NCI-H2081 (cell line): ENCODE data around the gene FAM78A.
"Not testable (repeated sequence)": the region's sequence is repeated elsewhere in the genome, so short reads cannot be mapped to it uniquely, and the experiment has no call there.

Experiments
- DNase-seq, 2 experiments: peaks; one replicate each; lab custom pipeline; 2025; lab: John Stamatoyannopoulos, UW

FAM78A gene

DNA sequence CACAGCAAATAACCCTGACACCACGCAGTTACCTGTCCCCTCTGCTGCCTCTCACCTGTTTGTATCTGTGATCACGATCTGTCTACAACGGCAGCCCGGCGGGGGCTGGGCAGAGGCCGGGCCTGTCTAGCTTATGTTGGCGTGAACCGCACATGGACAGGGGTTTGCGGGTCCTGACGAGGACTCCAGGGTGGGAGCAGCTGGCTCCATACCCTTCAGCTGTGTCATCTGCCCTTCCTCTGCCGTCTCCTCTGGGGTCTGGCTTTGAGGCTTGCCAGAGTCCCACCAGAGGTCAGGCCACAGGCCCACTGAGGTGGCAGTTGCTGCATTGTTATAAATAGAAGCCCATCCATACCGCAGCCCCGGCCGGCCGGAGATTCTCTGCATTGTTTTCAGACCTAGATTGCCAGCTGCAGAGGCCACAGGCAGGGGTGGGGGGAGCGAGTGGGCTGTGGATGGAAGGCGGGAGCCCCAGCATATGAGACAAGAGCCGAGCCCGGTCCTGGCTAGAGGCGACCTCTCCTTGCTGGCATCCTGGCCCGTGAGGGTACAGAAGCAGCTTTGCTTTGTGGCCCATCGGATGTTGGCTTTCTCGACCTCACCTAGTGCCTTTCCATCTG lies 37.8 kb downstream of the FAM78A start:
- DNase-seq = no peak

DNA sequence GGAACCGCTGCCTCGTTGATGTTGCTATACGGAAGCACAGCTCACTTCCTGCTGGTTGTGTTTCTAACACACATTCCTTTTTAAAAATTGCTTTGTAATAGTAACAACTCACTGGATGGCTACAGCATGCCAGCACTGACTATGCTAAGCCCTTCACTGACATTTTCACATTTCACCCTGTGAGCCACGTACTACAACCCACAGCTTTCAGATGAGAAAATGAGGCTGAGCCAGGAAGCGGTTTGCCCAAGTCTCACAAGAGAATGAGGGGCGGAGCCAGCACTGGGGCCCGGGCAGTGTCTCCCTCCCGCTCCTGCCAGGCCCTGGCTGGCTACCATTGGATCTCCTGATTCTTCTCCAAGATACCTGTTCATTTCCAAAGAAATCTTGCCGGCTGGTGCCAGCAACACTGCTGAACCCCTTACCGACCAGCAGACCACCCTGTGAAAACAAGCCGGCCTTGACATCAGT lies 38.3 kb downstream of the FAM78A start:
- no peak for DNase-seq

DNA sequence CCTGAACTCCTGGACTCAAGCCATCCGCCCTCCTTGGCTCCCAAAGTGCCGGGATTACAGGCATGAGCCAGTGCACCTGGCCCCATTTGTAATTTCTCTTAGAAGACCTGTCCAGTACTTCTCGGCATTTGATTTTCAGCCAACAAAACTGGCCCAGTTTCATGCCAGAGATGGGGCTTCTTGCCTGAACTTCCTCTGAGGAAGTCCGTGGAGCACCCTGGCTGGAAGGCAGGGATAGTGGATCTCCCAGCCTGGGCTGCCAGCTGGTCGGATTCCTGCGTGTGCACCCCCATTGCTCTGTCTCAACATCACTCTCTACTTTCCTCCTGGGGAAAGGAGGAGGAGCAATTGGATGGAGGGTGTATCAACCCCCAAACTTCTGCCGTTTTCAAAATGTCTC lies 39.0 kb downstream of the FAM78A start:
- no peak for DNase-seq

DNA sequence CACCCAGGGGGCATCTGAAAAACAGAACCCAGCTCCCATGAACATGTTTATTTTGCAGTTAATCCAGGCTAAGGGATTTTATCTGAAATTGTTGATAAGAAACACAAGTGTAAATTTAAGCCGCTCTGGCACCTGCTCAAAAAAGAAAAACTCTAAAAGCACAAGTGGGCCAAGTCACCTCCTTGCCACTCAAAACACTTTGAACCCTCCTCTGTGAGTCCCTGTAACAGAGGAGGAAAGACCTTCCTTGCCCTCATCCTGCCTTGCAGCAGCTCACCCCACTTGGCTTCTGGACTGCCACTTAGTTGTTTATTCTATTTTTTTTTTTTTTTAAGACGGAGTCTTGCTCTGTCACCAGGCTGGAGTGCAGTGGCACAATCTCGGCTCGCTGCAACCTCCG lies 39.5 kb downstream of the FAM78A start:
- DNase-seq = no peak

DNA sequence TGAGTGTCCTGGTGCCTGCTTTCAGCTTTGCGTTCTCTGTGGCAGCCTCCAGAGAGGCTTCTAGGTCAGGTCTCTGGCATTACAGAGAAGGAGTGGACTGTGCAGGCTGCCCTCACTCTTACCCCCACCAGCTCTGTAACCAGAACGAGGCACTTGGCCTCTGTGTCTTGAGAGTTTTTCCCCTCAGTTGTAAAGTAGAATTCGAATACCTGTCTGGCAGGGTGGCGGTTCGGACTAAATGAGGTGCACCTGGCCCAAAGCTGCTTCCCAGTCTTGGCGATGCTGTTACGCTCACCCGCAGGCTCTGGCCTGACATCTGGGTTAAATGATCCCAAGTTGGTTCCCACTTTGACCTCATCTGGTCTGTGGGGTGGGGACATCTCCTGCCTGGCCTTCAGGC lies 40.1 kb downstream of the FAM78A start:
- DNase-seq = no peak

DNA sequence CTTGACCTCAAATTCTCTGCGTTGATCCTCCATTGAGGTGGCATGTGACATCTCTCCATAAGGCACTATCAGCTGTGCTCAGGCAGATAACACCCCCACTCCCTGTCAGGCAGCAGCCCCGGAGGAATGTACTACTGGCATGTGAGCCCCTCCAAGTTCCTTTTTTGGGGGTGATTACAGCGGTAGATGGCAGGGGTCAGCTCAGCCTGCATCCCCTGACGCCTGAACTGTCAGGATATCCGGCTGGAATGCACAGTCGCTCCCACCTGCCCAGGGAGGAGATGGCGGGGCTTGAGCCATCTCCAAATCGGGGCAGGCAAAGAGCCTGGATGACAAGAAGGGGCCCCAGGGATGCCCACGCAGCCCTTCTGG lies 40.8 kb downstream of the FAM78A start:
- DNase-seq = no peak

DNA sequence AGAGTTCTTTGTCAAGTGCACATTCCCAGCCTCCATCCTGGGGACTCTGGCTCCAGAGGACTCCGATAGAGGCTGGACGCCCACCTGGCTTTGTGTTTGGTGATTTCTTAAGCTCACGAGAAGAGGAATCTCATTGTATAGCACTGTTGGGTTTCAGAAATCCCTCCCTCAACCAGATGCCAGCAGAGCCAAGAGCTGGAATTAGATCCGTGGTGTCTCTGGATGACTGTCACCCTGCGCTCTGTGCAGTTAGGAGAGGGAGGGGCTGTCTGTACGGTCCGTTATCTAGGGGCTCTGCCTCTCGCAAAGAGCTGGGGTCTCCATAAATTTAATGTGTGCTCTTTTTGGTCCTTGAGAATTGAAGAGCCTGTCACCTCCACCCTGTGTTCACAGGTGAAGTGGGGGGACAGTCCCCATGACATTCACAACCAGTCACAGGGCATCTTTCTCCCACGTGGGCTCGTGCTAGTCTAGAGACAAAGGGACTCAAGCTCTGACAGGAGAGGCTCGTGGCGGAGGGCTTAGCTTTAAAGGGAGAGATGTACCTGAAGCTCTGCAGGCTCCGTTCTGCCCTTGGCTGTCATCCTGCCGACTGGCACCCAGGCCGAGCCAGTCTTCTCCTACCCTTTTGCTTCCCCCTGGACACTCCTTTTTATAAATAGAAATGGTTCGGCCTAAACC lies 41.4 kb downstream of the FAM78A start:
- DNase-seq = no peak

DNA sequence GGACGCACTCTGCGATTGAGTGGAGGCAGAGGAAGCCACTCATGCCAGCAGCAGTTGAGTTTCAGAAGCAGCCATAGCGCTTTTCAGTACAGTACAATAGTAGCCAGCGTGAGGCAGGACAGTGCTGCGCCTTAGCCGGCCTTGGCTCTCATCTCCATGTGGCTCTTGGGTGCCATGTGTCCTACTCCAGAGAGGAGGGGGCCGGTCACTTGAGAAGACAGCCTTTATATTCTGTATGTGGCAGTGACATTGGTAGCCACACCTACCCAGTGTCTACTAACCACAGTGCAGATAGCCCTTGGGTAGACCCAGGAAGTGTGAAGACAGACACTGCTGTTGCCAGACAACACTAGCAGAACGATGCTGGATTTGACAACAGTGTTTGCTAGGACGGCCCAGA lies 42.3 kb downstream of the FAM78A start:
- no peak for DNase-seq

DNA sequence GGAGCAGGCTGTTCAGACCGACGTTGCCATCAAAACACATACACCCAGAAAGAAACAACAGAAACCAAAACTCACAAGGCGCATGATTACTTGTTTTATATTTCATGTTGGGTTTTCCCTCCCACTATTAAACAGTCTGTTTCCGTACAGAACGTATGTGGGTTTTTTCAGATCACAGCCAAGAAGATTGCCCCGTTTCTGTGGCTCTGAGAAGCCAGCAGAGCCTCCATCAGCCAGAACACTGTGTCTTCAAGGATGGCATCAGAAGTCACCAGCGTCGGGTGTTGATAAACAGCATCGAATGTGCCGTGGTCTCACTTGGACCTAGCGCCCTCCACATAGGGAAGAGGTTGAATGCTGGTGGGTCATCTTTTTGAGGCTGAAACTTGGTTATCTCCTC lies 42.8 kb downstream of the FAM78A start:
- no peak for DNase-seq

DNA sequence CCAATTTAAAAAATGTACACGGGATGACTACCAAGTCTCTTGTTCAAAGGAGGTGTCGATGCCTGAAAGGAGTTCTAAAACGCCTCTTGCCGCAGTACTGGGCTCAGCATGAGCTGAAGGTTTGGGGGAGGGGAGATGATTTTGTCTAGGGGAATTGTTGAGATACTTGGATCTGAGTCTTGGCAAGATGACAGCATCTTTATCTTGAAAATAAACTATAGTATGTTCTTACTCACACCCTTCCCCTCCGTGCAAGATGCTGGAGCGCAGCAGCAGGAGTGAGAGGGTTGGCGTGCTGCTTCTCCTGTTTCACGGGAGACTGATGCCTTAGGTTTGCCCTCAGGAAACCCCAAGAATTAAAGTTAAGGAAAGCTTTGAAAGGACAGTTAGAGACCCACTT lies 47.3 kb downstream of the FAM78A start:
- DNase-seq = no peak

DNA sequence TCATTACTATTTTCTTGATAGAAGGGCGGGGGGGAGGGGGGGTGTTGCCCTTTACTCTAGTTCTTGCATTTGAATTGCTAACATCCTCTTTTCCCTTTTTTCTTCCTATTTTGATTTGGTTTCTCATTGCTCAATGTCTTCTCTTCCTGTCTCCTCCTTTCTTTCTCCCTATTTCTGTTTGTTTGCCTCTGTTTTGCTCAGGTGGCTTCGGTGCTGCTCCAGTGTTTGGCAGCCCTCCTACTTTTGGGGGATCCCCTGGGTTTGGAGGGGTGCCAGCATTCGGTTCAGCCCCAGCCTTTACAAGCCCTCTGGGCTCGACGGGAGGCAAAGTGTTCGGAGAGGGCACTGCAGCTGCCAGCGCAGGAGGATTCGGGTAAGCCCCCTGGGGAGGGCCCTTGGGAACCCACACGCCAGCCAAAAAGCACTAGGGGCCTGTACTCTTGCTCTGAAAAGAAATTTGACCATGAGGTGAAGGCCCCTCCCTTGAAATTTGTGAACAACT lies 48.3 kb downstream of the FAM78A start:
- peak; percentile 57 to 81 for DNase-seq

DNA sequence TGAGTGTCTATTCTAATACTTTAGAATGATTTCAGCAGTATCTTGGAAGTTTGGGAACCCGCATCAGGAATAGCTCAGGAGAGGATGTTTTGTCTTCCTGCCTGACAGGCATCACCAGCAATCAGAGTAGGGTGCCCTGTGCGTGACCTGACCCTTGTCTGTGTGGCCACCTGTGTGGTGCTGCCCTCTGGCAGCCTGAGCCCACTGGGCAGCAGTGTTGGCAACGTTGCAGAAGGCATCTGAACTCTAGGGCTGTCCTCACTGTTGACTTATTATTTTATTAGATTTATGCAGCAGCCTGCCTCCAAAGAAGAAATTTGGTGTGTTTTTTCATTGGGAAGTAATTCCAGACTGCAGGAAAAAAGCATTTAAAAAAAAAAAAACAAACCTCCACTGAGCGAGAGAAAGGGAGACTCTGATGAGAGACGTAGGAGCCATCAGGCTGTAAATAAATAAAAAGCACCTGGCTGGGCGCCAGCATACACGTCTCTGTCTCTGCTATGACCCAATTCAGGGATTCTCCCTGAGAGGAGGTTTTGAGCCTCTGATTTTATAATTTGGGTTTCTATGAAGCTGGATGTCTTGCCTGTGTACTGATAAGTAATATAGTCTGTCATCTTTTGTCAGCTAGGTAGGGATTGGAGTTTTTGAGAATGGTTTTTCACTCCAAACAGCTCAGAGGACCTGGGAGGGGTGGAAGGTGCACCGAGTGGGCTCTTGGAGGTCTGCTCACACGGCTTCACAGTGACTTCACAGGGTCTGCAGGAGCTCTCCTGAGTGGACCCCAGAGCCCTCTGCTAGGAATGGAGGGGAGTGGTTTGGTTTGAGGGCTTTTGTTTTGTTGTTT lies 49.0 kb downstream of the FAM78A start:
- DNase-seq = peak; percentile 24 to 57

DNA sequence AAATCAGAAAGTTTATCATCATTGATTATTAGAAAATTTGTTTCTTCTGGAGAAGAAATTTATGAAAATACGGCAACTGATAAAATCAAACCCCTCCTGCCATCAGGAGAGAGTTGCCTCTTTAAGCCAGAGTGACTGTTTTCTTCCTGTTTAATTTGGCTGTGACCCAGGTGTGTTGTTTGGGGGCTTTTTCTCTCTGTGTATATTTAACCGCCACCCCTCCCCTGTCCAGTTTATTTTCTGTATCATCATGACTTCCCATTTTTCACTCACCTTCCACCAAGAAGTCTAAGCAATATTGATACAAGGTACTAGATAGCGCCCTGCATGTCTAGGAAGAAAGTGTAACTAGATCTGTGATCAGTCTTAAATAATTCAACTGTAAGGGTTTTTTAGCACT lies 50.1 kb downstream of the FAM78A start:
- no peak for DNase-seq

DNA sequence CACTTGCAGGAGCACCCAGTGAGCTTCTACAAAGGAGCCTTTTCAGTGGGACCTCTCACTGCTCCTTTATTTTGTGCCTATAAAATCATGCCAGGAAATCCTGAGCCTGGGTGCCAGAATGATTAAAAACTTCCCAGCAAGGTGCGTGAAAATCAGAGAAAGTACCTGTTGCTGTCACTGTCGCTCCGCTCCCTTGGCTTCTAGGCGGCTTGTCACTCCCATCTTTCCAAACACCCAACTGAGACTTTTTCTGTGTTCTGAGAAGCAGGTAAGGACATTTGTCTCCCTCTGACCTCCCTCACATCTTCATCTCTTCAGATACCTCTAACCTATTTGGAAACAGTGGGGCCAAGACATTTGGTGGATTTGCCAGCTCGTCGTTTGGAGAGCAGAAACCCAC lies 53.9 kb downstream of the FAM78A start:
- no peak for DNase-seq

DNA sequence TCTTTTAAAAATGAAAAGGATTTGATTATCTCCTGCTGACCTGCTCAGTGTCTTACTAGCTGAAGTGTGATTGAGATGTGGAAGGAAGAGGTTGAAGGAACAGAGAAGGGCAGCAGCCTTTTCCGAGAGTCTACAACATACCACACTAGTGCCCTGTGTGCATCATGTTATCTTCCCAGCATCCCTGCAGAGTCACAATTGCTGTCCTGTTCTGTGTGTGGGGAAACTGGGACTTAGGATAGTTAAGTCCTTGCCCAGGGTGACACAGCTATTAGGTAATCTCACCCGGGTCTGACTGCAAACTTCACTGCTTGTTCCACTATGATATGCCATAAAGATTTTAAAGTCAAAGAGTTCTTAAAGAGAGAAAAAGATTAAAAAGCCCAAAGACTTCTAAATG lies 55.8 kb downstream of the FAM78A start:
- DNase-seq = no peak

DNA sequence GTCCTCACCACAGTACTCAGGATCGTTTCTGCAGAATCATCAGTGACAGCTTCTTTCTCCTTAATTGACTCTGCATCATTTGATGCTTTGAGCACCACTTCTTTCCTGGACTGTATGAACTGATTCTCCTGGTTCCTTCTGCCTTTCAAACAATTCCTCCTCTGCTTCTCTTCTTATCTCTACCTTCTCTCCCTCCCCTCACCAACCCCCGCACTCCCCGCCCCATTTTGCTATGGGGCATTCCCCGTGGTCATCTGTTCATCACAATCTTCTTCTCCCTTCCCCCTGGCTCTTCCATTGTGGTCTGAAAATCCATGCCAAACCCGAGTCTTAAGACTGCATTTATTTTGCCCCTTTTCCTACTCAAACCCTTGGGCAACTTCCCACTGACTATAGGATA lies 57.9 kb downstream of the FAM78A start:
- no peak for DNase-seq

DNA sequence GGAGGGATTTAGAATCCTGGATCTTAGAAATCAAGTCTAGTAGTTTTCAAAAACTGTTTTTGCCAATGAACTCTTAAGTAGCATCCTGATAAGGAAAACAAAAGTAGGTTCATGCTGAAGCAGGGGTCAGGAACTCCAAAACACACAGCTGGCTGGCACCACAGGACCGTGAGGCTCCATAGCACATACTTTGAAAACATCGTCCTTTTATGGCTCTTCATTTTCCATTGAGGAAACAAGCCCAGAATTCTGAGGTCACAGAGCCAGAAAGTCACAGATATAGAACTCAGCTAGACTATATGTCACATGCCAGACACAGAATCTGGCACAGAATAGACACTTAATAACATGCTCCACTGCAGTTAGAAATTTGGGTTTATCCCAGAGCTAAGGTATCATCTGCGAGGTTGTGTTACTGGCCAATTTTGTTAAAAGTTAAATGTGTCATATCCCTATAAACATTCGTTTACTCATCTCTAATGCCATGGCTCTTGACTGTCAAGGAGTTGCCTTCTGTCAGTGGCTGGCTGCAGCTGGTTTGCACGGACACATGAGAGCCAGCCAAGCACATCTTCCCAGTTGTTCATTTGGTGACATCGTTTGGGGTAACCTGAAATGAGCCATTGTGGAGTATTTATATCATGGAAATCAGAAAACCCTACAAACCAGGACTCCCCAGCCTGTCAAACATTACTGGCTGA lies 58.8 kb downstream of the FAM78A start:
- no peak for DNase-seq

DNA sequence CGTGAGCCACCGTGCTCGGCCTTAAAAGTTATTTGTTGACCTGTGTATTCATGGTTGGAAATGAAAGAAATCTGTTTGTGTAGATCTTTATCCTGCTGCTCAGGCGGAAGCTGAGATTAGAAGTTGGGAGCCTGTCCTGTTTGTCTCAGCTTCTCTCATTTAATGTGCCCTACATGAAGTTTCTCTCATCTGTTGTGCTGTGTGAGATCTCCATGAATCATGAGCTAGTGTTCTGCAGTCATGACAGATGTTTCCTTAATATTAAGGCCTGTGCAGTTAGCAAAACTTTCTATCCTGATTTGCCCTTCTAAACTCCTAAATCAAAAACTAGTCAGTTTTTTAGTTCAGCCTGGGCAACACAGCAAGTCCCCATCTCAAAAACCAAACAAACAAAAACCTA lies 59.5 kb downstream of the FAM78A start:
- no peak for DNase-seq

DNA sequence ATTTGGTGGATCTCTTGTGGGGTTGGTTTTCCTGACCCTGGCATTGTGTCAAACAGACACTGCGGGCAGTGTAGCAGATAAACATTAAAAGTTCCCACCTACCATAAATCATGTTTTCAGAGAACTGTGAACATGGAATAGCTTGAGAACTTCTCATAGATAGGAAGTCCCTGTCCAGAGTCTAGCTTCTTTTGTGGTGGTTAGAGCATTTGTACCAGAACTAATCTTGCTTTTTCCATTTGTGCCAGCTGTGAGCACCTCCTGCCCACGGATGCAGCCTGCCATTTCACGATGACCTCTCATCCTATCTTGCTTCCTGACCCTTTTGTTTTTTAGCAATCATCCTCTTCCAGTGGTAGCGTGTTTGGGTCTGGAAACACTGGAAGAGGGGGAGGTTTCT lies 61.4 kb downstream of the FAM78A start:
- DNase-seq = no peak

DNA sequence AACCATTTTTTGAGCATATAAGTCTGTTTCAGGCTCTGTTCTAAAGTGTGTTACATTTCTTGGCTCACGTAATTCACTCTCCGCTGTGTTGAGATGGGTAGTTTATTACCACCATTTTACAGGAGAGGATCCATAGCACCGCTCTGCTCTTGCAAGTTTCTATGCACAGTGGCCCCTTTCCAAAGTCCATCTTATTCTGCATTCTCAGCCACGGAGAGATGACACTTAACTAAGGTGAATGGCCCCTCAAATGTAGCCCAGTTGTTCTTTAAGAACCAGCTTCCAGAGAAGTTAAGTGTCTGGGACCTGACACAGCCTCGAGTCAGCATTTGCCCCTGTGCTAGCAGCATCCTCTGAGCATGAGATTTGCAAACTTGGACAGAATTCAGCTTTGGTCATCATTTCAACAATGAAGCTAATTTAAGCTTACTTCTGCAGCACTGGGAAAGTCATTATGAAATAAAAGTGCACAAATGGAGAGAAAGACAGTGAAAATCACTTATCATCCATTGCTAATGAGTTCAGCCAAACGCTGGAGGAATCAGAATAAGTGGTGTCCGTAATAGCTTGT lies 61.9 kb downstream of the FAM78A start:
- no peak for DNase-seq

DNA sequence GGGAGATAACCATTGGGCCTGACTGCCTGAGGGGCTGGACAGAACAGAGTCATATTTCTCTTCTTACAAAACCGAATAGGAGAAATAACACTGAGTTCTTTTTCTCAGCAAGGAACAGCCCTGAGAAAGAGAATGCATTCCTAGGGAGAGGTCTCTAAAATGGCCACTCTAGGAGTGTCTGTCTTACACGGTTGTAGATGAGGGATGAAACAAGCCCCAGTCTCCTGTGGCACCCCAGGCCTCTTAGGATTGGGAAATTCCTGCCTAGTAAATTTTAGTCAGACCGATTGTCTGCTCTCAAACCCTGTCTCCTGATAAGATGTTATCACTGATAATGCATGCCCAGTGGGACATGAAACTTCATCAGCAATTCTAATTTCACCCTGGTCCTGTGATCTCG lies 64.4 kb downstream of the FAM78A start:
- not testable (repeated sequence) for DNase-seq
